ENCODE data around the gene PRDM1.
A peak's percentile ranks its signal among the peaks of the same experiment; 100 is the strongest.

Gene PRDM1

DNA sequence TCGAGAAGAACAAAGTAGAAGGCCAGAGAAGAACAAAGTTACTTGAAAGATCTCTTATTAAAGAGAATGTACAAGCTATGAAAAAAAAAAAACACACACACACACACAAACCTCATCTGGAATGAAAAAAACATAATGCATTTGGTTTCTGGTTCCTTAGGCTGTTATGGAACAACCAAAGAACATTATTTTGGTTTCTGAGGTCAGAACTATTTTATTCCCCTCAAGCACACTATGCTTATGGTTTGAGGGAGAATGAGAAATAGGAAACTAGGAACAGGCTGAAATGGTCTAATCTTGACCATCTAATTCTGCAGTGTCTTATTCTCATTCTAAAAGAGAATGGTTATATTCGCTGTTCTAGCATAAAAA is 8.8 kb downstream of the PRDM1 start:
- Histone ChIP-seq H3K9me3 (ENCODE audit: control insufficient read depth, insufficient read depth, low read depth, low read length) (no peaks in the 10 kb centered on the region), H3K4me3 (ENCODE audit: low read depth, low read length) (no peak overlapping the region), H3K36me3 (ENCODE audit: control insufficient read depth in 2 of 2, insufficient read depth in 1 of 2, low read length in 2 of 2) (no peaks in the 10 kb centered on the region), H3K27ac (ENCODE audit: extremely low read depth, low read depth, low read length) (no peak overlapping the region), H3K4me1 (ENCODE audit: control insufficient read depth, insufficient read depth, low read length) (peaks cover 5% of the 10 kb centered on the region; the same call in 1 of the 2 replicates)
- POLR2A ChIA-PET = interaction anchor here (0.6 kb wide), 1 partner anchor 192 kb away, joined by 3 read pairs; no protein-coding TSS in a partner anchor
- CTCF ChIA-PET = interaction anchor here (0.6 to 0.9 kb wide), 4 partner anchors 9 to 206 kb away, joined by 3 to 5 read pairs (median 3); partner anchors contain the start of gene PRDM1
- TF ChIP-seq ZNF785 (tag by site-specific recombination; IDR thresholded peaks at IDR 0.05) (no peak), ZNF138 (tag by site-specific recombination; IDR thresholded peaks at IDR 0.05; ENCODE audit: borderline replicate concordance) (no peak), ZNF645 (tag by site-specific recombination; IDR thresholded peaks at IDR 0.05) (no peak), SP2 (tag by site-specific recombination; IDR thresholded peaks at IDR 0.05) (no peak), HIC1 (tag by site-specific recombination; IDR thresholded peaks at IDR 0.05) (no peak), ZNF157 (tag by site-specific recombination; IDR thresholded peaks at IDR 0.05) (no peak), ZNF114 (tag by site-specific recombination; IDR thresholded peaks at IDR 0.05) (no peak), SALL2 (tag by site-specific recombination; IDR thresholded peaks at IDR 0.05; ENCODE audit: borderline replicate concordance) (no peak), SP3 (tag by site-specific recombination; IDR thresholded peaks at IDR 0.05) (no peak), ZNF423 (tag by site-specific recombination; IDR thresholded peaks at IDR 0.05) (no peak), ZNF133 (tag by site-specific recombination; IDR thresholded peaks at IDR 0.05) (no peak)
- TF ChIP-seq, protein P1, sequence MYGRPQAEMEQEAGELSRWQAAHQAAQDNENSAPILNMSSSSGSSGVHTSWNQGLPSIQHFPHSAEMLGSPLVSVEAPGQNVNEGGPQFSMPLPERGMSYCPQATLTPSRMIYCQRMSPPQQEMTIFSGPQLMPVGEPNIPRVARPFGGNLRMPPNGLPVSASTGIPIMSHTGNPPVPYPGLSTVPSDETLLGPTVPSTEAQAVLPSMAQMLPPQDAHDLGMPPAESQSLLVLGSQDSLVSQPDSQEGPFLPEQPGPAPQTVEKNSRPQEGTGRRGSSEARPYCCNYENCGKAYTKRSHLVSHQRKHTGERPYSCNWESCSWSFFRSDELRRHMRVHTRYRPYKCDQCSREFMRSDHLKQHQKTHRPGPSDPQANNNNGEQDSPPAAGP (tag by site-specific recombination; IDR thresholded peaks at IDR 0.05) = no peak
- TF ChIP-seq, protein P2, sequence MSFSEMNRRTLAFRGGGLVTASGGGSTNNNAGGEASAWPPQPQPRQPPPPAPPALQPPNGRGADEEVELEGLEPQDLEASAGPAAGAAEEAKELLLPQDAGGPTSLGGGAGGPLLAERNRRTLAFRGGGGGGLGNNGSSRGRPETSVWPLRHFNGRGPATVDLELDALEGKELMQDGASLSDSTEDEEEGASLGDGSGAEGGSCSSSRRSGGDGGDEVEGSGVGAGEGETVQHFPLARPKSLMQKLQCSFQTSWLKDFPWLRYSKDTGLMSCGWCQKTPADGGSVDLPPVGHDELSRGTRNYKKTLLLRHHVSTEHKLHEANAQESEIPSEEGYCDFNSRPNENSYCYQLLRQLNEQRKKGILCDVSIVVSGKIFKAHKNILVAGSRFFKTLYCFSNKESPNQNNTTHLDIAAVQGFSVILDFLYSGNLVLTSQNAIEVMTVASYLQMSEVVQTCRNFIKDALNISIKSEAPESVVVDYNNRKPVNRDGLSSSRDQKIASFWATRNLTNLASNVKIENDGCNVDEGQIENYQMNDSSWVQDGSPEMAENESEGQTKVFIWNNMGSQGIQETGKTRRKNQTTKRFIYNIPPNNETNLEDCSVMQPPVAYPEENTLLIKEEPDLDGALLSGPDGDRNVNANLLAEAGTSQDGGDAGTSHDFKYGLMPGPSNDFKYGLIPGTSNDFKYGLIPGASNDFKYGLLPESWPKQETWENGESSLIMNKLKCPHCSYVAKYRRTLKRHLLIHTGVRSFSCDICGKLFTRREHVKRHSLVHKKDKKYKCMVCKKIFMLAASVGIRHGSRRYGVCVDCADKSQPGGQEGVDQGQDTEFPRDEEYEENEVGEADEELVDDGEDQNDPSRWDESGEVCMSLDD (tag by site-specific recombination; IDR thresholded peaks at IDR 0.05) = no peak
- TF ChIP-seq, protein P3, sequence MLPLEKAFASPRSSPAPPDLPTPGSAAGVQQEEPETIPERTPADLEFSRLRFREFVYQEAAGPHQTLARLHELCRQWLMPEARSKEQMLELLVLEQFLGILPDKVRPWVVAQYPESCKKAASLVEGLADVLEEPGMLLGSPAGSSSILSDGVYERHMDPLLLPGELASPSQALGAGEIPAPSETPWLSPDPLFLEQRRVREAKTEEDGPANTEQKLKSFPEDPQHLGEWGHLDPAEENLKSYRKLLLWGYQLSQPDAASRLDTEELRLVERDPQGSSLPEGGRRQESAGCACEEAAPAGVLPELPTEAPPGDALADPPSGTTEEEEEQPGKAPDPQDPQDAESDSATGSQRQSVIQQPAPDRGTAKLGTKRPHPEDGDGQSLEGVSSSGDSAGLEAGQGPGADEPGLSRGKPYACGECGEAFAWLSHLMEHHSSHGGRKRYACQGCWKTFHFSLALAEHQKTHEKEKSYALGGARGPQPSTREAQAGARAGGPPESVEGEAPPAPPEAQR (tag by site-specific recombination; IDR thresholded peaks at IDR 0.05) = no peak

- H3K4me3 ChIP-seq (ENCODE audit: low read depth, low read length) = no peak overlapping the region
- H3K36me3 ChIP-seq (ENCODE audit: control insufficient read depth in 2 of 2, insufficient read depth in 1 of 2, low read length in 2 of 2) = peaks cover 0 to 6% of the 10 kb centered on the region in 2 experiments; a peak in 1 of 3 replicates
- ChIA-PET CTCF (no interaction called here), POLR2A (interaction anchor here (0.6 kb wide), 1 partner anchor 33 kb away, joined by 10 read pairs; no protein-coding TSS in a partner anchor)
- H3K9me3 ChIP-seq (ENCODE audit: control insufficient read depth, insufficient read depth, low read depth, low read length) = no peaks in the 10 kb centered on the region
- peaks cover 6% of the 10 kb centered on the region for H3K4me1 ChIP-seq (ENCODE audit: control insufficient read depth, insufficient read depth, low read length)
- H3K27ac ChIP-seq (ENCODE audit: extremely low read depth, low read depth, low read length) = peak overlapping the region; percentile 35
- TF ChIP-seq TRIM28 (IDR thresholded peaks at IDR 0.05; ENCODE audit: borderline replicate concordance, low read length) (peak; percentile 57; the same call in 1 of the 2 replicates), ZSCAN23 (tag by site-specific recombination; IDR thresholded peaks at IDR 0.05) (no peak)
Measured at GRCh38 chr6:106097411-106098231, 11.5 kb downstream of the PRDM1 start.
